Upper lobe of right lung (tissue), 1 donor: ENCODE data around the gene KSR1. TPM values are rescaled to one million over a fixed set of nuclear protein-coding genes. Genes with fewer than 3 reads are reported as not detected.

Source experiments
- ATAC-seq: fragments of 200-7000 bp; cut with Tn5 transposase; one replicate; pipeline ENCODE4 v1.9.1; 2020; ENCODE audit warnings: mild to moderate bottlenecking, moderate library complexity
- DNase-seq: peaks from one replicate; pipeline ENCODE4 v3.0.0-alpha.2; 2020
- H3K27ac ChIP-seq: fragments of 200-600 bp; one replicate; pipeline ENCODE4 v1.8.0; 2022
- H3K27me3 ChIP-seq: fragments of 200-600 bp; one replicate; pipeline ENCODE4 v1.8.0; 2022; ENCODE audit warnings: mild to moderate bottlenecking
- H3K36me3 ChIP-seq: fragments of 200-600 bp; one replicate; pipeline ENCODE4 v1.8.0; 2022
- H3K4me1 ChIP-seq: fragments of 200-600 bp; one replicate; pipeline ENCODE4 v1.8.0; 2022
- H3K4me3 ChIP-seq: fragments of 200-600 bp; one replicate; pipeline ENCODE4 v1.8.0; 2022; ENCODE audit warnings: mild to moderate bottlenecking
- H3K9me3 ChIP-seq: fragments of 200-600 bp; one replicate; pipeline ENCODE4 v1.8.0; 2022
- intact Hi-C: fragments of 100-400 bp; cut with DNase I; formaldehyde crosslinking; loops from one replicate; pipeline ENCODE4 v1.11.0; 2022
- total RNA-seq: library from RNA; stranded (reverse); fragmentation: NEBNext Ultra II Directional; extraction: Animal tissue kit (Norgen Biotek cat#: 25700); gene quantifications from one replicate; pipeline ENCODE4 v1.2.1, GENCODE V29; 2021
- TF ChIP-seq, protein P1 (sequence below): fragments of 200-600 bp; IDR thresholded peaks from one replicate; pipeline ENCODE4 v1.8.0; 2022; ENCODE audit warnings: antibody characterized with exemption
- donor health status: DM: no; HTN: yes; CAD: no; lungs with severe emphysema.

The KSR1 gene
- total RNA-seq, 1 donor from 2014 or later = 52.5 TPM

GRCh38 chr17:27565874-27566670 lies 109.8 kb downstream of the KSR1 start:
- Histone ChIP-seq H3K27me3 (no peaks in the 10 kb centered on the region), H3K27ac (no peak overlapping the region), H3K9me3 (no peaks in the 10 kb centered on the region), H3K4me1 (peaks cover 34% of the 10 kb centered on the region), H3K36me3 (no peaks in the 10 kb centered on the region), H3K4me3 (no peak overlapping the region)
- ATAC-seq (no peak), DNase-seq (no peak)
- intact Hi-C loops = no loop called here
- TF ChIP-seq, protein P1, sequence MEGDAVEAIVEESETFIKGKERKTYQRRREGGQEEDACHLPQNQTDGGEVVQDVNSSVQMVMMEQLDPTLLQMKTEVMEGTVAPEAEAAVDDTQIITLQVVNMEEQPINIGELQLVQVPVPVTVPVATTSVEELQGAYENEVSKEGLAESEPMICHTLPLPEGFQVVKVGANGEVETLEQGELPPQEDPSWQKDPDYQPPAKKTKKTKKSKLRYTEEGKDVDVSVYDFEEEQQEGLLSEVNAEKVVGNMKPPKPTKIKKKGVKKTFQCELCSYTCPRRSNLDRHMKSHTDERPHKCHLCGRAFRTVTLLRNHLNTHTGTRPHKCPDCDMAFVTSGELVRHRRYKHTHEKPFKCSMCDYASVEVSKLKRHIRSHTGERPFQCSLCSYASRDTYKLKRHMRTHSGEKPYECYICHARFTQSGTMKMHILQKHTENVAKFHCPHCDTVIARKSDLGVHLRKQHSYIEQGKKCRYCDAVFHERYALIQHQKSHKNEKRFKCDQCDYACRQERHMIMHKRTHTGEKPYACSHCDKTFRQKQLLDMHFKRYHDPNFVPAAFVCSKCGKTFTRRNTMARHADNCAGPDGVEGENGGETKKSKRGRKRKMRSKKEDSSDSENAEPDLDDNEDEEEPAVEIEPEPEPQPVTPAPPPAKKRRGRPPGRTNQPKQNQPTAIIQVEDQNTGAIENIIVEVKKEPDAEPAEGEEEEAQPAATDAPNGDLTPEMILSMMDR = no peak

- peaks cover 31% of the 10 kb centered on the region for H3K4me1 ChIP-seq
- H3K27ac ChIP-seq = no peak overlapping the region
- no peaks in the 10 kb centered on the region for H3K9me3 ChIP-seq
- DNase-seq (no peak), ATAC-seq (no peak)
- no peaks in the 10 kb centered on the region for H3K27me3 ChIP-seq
- no peaks in the 10 kb centered on the region for H3K36me3 ChIP-seq
- H3K4me3 ChIP-seq = no peak overlapping the region
- intact Hi-C loops = no loop called here
- TF ChIP-seq, protein P1 = no peak
Observed at GRCh38 chr17:27566671-27567562, 110.7 kb downstream of the KSR1 start.

GRCh38 chr17:27567563-27567859 lies 111.3 kb downstream of the KSR1 start:
- H3K36me3 ChIP-seq = no peaks in the 10 kb centered on the region
- H3K9me3 ChIP-seq = no peaks in the 10 kb centered on the region
- no peaks in the 10 kb centered on the region for H3K27me3 ChIP-seq
- H3K4me1 ChIP-seq = peaks cover 31% of the 10 kb centered on the region
- intact Hi-C loops = no loop called here
- DNase-seq = no peak
- ATAC-seq = no peak
- no peak overlapping the region for H3K4me3 ChIP-seq
- TF ChIP-seq, protein P1 = no peak
- no peak overlapping the region for H3K27ac ChIP-seq

GRCh38 chr17:27568216-27568615 lies 112.0 kb downstream of the KSR1 start:
- H3K27ac ChIP-seq = no peak overlapping the region
- ATAC-seq = no peak
- no peaks in the 10 kb centered on the region for H3K36me3 ChIP-seq
- H3K9me3 ChIP-seq = no peaks in the 10 kb centered on the region
- intact Hi-C loops = no loop called here
- TF ChIP-seq, protein P1 = no peak
- no peak overlapping the region for H3K4me3 ChIP-seq
- H3K4me1 ChIP-seq = peaks cover 25% of the 10 kb centered on the region
- DNase-seq = no peak
- no peaks in the 10 kb centered on the region for H3K27me3 ChIP-seq

DNA sequence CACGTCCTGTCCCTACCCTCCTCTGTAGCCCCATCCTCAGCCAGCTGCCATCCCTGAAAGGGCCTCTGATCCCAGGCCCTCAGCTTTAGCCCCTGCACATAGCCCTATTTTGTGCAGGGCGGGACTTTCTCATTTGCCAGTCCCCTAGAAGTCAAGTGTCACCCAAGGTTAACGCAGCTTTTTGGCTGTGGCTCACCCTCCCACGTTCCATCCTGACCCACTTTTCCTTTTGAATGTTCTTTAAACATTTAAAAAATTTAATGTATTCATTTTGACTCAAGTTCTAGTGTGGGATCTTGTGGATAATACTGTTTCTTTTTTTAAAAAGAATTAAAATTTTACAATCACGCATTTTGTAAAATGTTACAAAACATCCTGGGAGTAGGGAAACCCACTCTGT lies 112.6 kb downstream of the KSR1 start:
- TF ChIP-seq, protein P1 = no peak
- H3K9me3 ChIP-seq = no peaks in the 10 kb centered on the region
- H3K36me3 ChIP-seq = no peaks in the 10 kb centered on the region
- H3K4me3 ChIP-seq = no peak overlapping the region
- intact Hi-C loops = no loop called here
- no peaks in the 10 kb centered on the region for H3K27me3 ChIP-seq
- H3K27ac ChIP-seq = no peak overlapping the region
- DNase-seq (no peak), ATAC-seq (no peak)
- H3K4me1 ChIP-seq = peaks cover 22% of the 10 kb centered on the region
